ENCODE results near the gene RPGRIP1.

RPGRIP1 gene

GRCh38 chr14:21258889-21259787 is 20.7 kb upstream of the RPGRIP1 start:
- TF ChIP-seq CTCF (conservative IDR thresholded peaks at IDR 0.05; ENCODE audit: low read depth, low read length): no peak
- no peak for DNase-seq (ENCODE audit: low read depth)
- H3K4me3 ChIP-seq (ENCODE audit: low read length): no peak overlapping the region

- H3K4me3 ChIP-seq (ENCODE audit: low read length): no peak overlapping the region
- no peak for DNase-seq (ENCODE audit: low read depth)
- TF ChIP-seq CTCF (conservative IDR thresholded peaks at IDR 0.05; ENCODE audit: low read depth, low read length): no peak
Observed at GRCh38 chr14:21261824-21262223, 18.1 kb upstream of the RPGRIP1 start.

- H3K4me3 ChIP-seq (ENCODE audit: low read length): no peak overlapping the region
- TF ChIP-seq CTCF (conservative IDR thresholded peaks at IDR 0.05; ENCODE audit: low read depth, low read length): no peak
Observed at GRCh38 chr14:21262410-21262809, 17.5 kb upstream of the RPGRIP1 start.

GRCh38 chr14:21263284-21264024 is 16.4 kb upstream of the RPGRIP1 start:
- no peak for DNase-seq (ENCODE audit: low read depth)
- no peak for TF ChIP-seq CTCF (conservative IDR thresholded peaks at IDR 0.05; ENCODE audit: low read depth, low read length)

More at GRCh38 chr14:21262410-21262809, 17.5 kb upstream of the RPGRIP1 start:
- DNase-seq (ENCODE audit: low read depth): no peak

GRCh38 chr14:21264025-21264801 is 15.7 kb upstream of the RPGRIP1 start:
- peak; percentile 38 for DNase-seq (ENCODE audit: low read depth)
- peak overlapping the region; percentile 25 for H3K4me3 ChIP-seq (ENCODE audit: low read length)
- TF ChIP-seq CTCF (conservative IDR thresholded peaks at IDR 0.05; ENCODE audit: low read depth, low read length): no peak

More at GRCh38 chr14:21263284-21264024, 16.4 kb upstream of the RPGRIP1 start:
- H3K4me3 ChIP-seq (ENCODE audit: low read length): peak overlapping the region; percentile 25

- H3K4me3 ChIP-seq (ENCODE audit: low read length): peak overlapping the region; percentile 100
- TF ChIP-seq CTCF (conservative IDR thresholded peaks at IDR 0.05; ENCODE audit: low read depth, low read length): no peak
- DNase-seq (ENCODE audit: low read depth): no peak
Observed at GRCh38 chr14:21267431-21267845, 12.4 kb upstream of the RPGRIP1 start.
